ENCODE measurements around the gene RPIA.

RPIA gene

DNA sequence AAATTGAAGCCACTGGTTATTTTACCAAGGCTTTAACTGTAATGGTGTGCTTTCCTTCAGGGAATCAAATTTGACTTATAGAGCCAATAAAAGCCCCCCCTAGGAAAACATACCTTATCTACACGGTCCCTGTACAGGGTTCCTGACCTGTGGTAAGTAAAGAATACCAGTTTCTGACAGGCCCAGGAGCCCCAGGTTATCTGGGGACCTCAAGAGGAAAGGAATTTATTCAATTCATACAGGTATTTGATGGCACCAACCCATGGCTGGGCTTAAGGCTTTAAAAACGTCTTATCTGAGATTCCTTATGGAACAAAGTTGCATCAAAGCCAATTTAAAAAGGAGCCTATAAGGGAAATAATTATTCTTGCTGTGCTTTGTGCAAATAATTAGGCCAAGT lies 7.0 kb upstream of the RPIA start:
- DNase-seq (ENCODE audit: low read depth): no peak

GRCh38 chr2:88686320-88686719 lies 5.2 kb upstream of the RPIA start:
- DNase-seq (ENCODE audit: low read depth): no peak

DNA sequence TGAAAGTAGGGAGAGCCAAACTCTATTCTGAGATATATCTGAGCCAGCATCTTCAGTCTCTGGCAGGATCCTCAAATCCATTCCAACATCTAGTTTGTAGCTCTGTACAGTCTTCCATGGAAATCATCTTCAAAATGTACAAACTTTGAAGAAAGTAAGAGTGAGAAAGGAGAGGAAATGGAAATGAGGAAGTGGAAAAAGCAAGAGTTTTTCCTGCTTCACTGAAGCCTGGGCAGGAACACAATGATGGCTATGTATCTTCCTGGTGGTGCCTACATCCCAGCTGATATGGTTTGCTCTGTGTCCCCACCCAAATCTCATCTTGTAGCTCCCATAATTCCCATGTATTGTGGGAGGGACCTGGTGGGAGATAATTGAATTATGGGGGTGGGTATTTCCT lies 4.1 kb upstream of the RPIA start:
- no peak for DNase-seq (ENCODE audit: low read depth)

GRCh38 chr2:88690591-88691338 lies 708 bp upstream of the RPIA start:
- no peak for DNase-seq (ENCODE audit: low read depth)

GRCh38 chr2:88692187-88692586 lies 714 bp downstream of the RPIA start:
- DNase-seq (ENCODE audit: low read depth): no peak

DNA sequence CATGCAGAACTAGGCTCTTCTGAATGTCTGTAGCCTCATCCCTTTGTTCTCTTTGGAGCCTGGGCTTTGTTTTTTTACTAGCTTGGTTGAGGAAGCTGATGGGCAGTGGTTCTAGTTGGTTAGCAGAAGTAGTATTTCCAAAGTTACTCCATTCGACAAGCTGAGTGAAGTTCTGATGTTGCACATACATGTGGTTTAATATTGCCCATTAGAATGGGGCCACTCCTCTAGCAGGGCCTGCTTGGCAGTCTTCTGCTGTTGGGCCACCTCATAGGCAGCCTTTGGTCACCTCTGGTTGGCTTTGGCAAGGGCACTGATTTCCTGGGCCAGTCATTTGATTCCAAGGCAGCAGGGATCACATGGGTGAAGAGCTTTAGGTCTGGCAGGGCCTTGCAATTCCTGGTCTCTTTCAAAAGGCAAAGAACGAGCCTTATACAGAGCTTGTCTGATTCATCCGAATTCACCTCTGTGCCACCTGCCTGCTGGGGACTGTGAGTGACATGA lies 2.5 kb downstream of the RPIA start:
- DNase-seq (ENCODE audit: low read depth): no peak

GRCh38 chr2:88696611-88697010 lies 5.1 kb downstream of the RPIA start:
- no peak for DNase-seq (ENCODE audit: low read depth)

- DNase-seq (ENCODE audit: low read depth): no peak
These were observed 6.0 kb downstream of the RPIA start for GRCh38 chr2:88697370-88698026.

- DNase-seq (ENCODE audit: low read depth): no peak
These were observed 6.5 kb downstream of the RPIA start for GRCh38 chr2:88698027-88698413.

DNA sequence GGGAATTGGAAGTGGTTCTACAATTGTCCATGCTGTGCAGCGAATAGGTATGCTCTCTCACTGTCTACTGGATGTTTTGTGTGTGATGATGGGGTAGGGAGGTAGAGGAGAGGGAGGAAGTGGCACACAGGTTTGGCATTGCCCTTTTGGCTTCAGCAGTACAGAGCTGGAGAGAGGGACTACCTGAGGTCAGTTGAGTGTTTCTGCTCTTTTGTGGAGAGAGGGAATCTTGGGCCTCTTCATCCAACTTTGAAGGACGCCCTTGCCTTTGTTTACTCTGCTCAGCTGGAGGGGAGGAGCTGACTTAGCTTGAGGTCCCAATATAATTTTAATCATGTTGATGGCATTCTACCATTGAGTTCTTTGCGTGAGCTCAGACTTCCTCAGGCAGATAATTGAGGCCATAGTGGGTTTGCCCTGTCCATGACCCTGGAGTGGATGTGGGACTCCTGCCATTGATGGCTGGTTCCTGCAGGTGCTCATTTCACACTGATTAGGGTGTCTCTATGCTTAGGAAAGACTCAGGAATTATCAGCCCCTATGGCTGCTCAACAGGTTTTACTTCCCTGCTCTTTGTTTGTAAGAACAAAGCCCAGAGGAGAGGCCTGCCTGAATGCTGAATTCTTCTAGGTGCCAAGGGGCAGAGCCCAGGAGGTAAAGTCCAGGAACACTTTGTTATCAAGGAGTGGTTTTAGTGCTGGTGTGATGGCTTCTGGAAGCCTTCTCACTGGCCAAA lies 7.2 kb downstream of the RPIA start:
- DNase-seq (ENCODE audit: low read depth): no peak

DNA sequence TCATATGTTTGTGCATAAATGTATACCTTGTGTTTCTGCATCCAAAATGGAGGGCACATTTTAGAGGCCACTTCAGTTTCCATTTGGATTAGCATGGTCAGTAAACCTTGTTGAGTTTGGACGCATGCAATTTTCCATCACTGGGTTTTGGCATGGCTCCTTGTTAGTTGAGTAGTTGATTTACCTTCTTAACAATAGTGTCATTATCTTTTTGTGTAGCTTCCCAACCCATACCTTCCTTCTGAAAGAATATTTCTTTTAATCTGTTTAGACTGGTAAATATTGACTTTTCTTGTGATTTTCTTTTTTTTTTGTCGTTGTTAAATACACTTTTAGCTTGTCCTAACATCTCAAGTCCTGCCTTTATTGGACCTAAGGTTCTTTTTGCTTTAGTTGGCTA lies 15.5 kb downstream of the RPIA start:
- DNase-seq (ENCODE audit: low read depth): no peak

GRCh38 chr2:88709181-88709631 lies 17.7 kb downstream of the RPIA start:
- peak; percentile 20 for DNase-seq (ENCODE audit: low read depth)

- no peak for DNase-seq (ENCODE audit: low read depth)
These were observed 19.8 kb downstream of the RPIA start for GRCh38 chr2:88711289-88711688.

- no peak for DNase-seq (ENCODE audit: low read depth)
These were observed 20.4 kb downstream of the RPIA start for GRCh38 chr2:88711897-88712296.

GRCh38 chr2:88713408-88713807 lies 21.9 kb downstream of the RPIA start:
- DNase-seq (ENCODE audit: low read depth): no peak

DNA sequence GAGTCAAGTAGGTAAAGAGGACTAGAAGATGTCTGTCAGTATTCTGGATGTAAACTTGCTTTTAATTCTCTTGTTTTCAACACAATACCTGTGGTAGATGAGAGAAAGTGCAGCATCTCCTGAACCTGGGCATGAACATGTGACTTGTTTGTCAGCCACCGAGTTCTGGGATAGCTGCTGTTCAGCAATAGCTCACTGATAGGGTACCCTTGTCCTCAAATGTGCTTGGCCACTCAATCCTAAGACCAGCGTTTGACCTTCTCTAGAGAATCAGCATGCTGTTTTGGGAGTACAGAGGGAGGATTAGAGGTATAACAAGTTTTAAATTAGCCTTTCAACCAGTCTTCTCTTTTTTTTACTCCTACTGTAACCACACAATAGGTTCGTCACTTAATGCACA lies 23.2 kb downstream of the RPIA start:
- DNase-seq (ENCODE audit: low read depth): no peak

DNA sequence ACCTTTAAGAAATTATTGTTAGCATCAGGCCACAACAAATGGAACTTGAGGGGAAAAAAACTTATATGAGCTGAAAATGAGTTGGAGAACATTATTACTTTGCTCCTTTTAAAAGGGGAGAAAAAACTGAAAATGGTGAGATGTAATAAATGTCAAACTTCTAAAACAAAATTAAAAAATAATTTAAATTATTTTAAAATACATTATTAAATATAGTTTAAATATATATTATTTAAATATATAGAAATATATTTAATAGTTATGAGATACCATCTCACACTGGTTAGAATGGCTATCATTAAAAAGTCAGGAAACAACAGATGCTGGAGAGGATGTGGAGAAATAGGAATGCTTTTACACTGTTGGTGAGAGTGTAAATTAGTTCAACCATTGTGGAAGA lies 28.9 kb downstream of the RPIA start:
- no peak for DNase-seq (ENCODE audit: low read depth)

DNA sequence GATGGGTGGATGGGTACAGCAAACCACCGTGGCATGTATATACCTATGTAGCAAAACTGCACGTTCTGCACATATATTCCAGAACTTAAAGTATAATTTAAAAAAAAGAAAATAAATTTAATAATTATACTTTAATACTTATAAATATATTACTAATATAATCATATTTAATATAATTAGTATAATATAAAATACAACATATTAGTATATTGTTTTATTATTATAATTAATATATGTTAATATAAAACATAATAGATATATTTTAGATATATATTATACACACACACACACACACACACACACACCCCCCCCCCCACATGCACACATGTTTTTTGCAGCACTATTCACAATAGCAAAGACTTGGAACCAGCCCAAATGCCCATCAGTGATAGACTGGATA lies 29.8 kb downstream of the RPIA start:
- DNase-seq (ENCODE audit: low read depth): no peak

GRCh38 chr2:88724643-88725332 lies 33.3 kb downstream of the RPIA start:
- no peak for DNase-seq (ENCODE audit: low read depth)

DNA sequence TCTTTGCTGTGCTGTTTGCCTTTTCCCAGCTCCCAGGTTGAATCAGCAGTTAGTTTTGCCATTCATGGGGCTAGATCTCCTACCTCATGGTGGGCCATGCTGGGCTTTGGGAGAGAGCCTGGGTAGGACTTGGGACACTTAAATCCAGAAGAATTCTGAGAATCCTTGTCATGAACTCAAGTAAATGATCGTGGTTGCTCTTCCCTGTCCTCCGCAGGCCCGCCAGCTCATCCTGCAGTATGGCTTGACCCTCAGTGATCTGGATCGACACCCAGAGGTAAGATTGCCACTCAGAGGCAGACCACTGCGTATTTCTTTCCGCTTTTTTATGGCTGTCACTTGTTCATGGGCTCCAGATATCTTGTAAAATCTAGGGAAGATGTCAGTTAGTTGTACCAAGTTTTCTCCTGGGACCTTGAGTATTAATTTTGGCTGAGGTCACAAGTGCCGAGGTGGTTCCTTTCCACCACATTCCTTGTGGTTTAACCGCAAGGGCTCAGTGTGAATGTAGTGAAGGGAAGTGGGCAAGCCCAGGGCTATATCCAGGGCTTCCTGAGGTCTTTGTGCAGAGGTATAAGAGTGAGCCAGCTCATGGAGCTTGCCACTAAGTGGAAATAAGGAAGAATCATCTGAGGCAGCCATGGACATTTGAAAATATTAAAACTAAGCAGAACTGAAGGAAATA lies 37.7 kb downstream of the RPIA start:
- DNase-seq (ENCODE audit: low read depth): peak; percentile 26

DNA sequence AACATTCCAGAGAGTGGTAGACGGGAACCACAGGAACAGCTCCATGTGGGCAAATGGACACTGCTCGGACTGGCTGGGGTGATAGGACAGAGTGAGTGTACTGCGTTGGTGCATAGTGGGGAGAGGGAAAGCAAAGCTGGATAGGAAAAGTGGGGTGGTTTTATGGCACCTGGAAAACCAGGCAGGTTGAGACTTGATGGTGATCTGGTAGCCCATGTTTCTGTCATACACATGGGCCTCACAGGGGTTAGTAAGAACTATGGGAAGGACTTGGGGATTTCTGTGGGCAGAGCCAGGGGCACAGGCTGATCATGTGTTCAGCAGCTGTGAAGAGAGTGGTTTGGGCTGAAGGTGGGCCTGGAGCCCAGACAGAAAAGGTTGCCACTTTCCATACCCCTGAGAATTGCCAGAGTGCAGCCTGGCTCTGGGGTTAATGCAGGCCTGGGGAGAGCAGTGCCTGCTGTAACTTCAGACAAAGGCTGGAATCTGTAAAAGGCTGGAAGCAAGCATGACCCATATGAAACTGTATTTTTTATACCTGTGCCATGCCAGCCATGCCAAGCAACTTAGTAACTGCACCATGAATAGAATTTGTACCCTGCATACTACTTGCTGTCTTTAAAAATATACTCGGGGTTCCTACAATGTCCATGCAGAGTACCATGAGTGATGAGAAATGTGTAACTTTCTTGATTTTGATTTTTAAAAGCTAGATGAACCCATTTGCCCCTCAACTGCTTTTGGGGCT lies 41.9 kb downstream of the RPIA start:
- no peak for DNase-seq (ENCODE audit: low read depth)

Measured in HS-5 (cell line).